HCT116 (cell line): ENCODE results near the gene ARHGAP42.

Experiments used
- ZFX ChIP-seq: fragments of 450-650 bp; IDR thresholded peaks from 2 replicates; pipeline ENCODE4 v1.6.1; 2017
- TF ChIP-seq, protein P1 (sequence below): IDR thresholded peaks from 2 replicates; pipeline ENCODE4 v1.6.1; 2012
- TF ChIP-seq, protein P2 (sequence below), 3 experiments: fragments of 200-600 bp in 1 of 3; sonication (generic) in 1 of 3; IDR thresholded peaks in 2 of 3; conservative IDR thresholded peaks in 1 of 3; 2 replicates each; pipeline ENCODE4 v1.5.1; 2012 to 2017; ENCODE audit warnings: low read depth in 2 of 3, low read length in 2 of 3, antibody characterized with exemption in 1 of 3, borderline replicate concordance in 1 of 3, control low read depth in 1 of 3, mild to moderate bottlenecking in 1 of 3, mixed read lengths in 1 of 3, mixed run types in 1 of 3, moderate library complexity in 1 of 3; ENCODE audit not compliant: insufficient read depth in 1 of 3

DNA sequence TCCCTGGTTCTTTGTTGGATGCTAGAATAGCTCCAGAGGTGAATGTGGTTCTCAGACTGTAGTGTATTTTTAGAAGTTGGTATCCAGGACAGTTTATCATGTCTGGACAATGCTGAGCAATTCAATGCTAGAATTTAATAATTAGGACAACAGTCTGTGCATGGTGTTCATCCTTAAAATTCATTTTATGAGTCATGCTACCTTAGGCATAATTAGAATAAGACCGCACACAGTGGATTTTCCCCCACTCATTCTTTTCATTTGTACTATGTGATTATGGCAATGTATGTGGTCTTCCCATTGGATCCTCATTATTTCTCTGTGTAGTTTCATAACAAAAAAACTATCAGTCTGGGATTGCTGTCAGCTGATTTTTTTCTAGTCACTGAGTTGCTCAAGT lies 196.7 kb downstream of the ARHGAP42 start:
- TF ChIP-seq, protein P1, sequence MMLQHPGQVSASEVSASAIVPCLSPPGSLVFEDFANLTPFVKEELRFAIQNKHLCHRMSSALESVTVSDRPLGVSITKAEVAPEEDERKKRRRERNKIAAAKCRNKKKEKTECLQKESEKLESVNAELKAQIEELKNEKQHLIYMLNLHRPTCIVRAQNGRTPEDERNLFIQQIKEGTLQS: no peak
- TF ChIP-seq, protein P2, sequence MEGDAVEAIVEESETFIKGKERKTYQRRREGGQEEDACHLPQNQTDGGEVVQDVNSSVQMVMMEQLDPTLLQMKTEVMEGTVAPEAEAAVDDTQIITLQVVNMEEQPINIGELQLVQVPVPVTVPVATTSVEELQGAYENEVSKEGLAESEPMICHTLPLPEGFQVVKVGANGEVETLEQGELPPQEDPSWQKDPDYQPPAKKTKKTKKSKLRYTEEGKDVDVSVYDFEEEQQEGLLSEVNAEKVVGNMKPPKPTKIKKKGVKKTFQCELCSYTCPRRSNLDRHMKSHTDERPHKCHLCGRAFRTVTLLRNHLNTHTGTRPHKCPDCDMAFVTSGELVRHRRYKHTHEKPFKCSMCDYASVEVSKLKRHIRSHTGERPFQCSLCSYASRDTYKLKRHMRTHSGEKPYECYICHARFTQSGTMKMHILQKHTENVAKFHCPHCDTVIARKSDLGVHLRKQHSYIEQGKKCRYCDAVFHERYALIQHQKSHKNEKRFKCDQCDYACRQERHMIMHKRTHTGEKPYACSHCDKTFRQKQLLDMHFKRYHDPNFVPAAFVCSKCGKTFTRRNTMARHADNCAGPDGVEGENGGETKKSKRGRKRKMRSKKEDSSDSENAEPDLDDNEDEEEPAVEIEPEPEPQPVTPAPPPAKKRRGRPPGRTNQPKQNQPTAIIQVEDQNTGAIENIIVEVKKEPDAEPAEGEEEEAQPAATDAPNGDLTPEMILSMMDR (IDR thresholded peaks at IDR 0.05 in 2 of 3, conservative IDR thresholded peaks at IDR 0.05 in 1 of 3; ENCODE audit: borderline replicate concordance in 1 of 3, insufficient read depth in 1 of 3, low read depth in 2 of 3, low read length in 2 of 3): no peak
- no peak for TF ChIP-seq ZFX
